Dendritic cell treated with granulocyte-macrophage colony-stimulating factor and Interleukin-4, amounts not matched to agents 40 ng/mL and 50 ng/mL, for 4 days (primary cell): Measurements from ENCODE around the gene ACTG2.

ENCODE experiments used
- H3K27ac Mint-ChIP-seq: one replicate; pipeline ENCODE4 v1.8.0; 2022; ENCODE audit warnings: mild to moderate bottlenecking, mixed read lengths
- H3K27me3 Mint-ChIP-seq: one replicate; pipeline ENCODE4 v1.8.0; 2022; ENCODE audit warnings: mild to moderate bottlenecking, mixed read lengths
- H3K36me3 Mint-ChIP-seq: one replicate; pipeline ENCODE4 v1.8.0; 2022; ENCODE audit warnings: low read depth, mixed read lengths
- H3K4me1 Mint-ChIP-seq: one replicate; pipeline ENCODE4 v1.8.0; 2022; ENCODE audit warnings: low read depth, mixed read lengths
- H3K4me3 Mint-ChIP-seq: one replicate; pipeline ENCODE4 v1.8.0; 2022; ENCODE audit warnings: mild to moderate bottlenecking, moderate library complexity, mixed read lengths
- H3K9me3 Mint-ChIP-seq: one replicate; pipeline ENCODE4 v1.8.0; 2022; ENCODE audit warnings: mixed read lengths
- intact Hi-C: fragments of 100-400 bp; cut with micrococcal nuclease; formaldehyde crosslinking; loops from one replicate; pipeline ENCODE4 v1.15.0; 2022

The ACTG2 gene

DNA sequence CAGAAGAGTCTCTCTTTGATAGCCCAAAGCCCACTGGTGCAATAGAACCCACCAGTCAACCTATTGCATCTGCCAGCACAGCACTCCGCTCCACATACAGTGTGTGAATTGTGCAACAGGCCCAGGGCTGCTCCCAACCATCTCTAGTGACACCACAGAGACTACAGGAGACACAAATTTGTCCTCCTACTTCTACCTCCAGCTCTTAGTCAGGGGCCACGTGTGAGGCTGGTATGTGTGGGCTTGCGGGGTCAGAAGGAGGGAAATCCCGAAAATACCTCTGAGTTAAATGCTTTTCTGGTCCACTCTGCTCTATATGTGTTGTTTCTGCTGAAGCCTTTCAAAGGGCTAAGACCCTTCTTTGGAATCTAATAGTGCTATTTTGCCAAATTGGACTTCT, 51.9 kb downstream of the ACTG2 start:
- no peaks in the 10 kb centered on the region for H3K9me3 Mint-ChIP-seq
- H3K27me3 Mint-ChIP-seq, result no peaks in the 10 kb centered on the region
- H3K4me3 Mint-ChIP-seq, result no peak overlapping the region
- peaks cover 63% of the 10 kb centered on the region for H3K4me1 Mint-ChIP-seq
- peak overlapping the region; percentile 86 for H3K27ac Mint-ChIP-seq
- H3K36me3 Mint-ChIP-seq, result peaks cover 78% of the 10 kb centered on the region
- intact Hi-C loops, result no loop called here

GRCh38 chr2:73946215-73946614, 53.4 kb downstream of the ACTG2 start:
- intact Hi-C loops, result no loop called here
- H3K4me3 Mint-ChIP-seq, result no peak overlapping the region
- peak overlapping the region; percentile 86 for H3K27ac Mint-ChIP-seq
- no peaks in the 10 kb centered on the region for H3K27me3 Mint-ChIP-seq
- peaks cover 82% of the 10 kb centered on the region for H3K36me3 Mint-ChIP-seq
- no peaks in the 10 kb centered on the region for H3K9me3 Mint-ChIP-seq
- peaks cover 68% of the 10 kb centered on the region for H3K4me1 Mint-ChIP-seq

- no peaks in the 10 kb centered on the region for H3K27me3 Mint-ChIP-seq
- no peaks in the 10 kb centered on the region for H3K9me3 Mint-ChIP-seq
- H3K36me3 Mint-ChIP-seq, result peaks cover 82% of the 10 kb centered on the region
- H3K4me1 Mint-ChIP-seq, result peaks cover 69% of the 10 kb centered on the region
- peak overlapping the region; percentile 86 for H3K27ac Mint-ChIP-seq
- intact Hi-C loops, result no loop called here
- no peak overlapping the region for H3K4me3 Mint-ChIP-seq
Observed at GRCh38 chr2:73946666-73947065, 53.9 kb downstream of the ACTG2 start.

DNA sequence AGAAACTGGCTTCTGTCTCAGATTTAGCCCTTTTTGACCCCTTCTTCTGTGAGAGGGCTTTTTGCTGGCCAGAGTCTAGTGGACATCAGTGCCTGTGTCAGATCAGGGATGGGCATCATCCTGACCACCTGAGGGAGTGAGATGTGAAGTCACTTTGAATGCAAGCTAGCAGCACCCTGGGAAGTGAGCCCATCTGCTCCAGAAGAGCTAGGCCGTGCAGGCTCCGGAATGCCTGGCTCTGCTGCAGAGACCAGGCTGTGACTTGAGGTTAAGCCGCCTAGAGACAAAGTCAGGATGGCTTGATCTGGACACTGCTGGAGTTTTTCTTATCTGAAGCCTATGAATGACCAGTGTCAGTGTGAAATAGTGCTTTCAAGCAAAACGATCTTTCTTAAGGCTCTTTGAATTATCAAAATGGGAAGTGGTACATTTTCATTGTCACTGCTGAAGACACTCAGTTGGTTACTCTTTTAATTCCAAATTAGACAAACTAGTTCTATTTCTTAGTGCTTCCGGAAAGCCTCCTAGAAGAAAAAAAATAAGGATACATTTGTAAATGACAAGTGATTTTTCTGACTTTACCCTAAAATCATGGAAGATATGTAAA, 54.7 kb downstream of the ACTG2 start:
- no peaks in the 10 kb centered on the region for H3K27me3 Mint-ChIP-seq
- peaks cover 86% of the 10 kb centered on the region for H3K36me3 Mint-ChIP-seq
- peak overlapping the region; percentile 86 for H3K27ac Mint-ChIP-seq
- intact Hi-C loops, result loop anchor here (2.0 kb wide), 1 partner anchor 19 kb away; no protein-coding TSS in a partner anchor
- peak overlapping the region; percentile 9 for H3K4me3 Mint-ChIP-seq
- H3K9me3 Mint-ChIP-seq, result no peaks in the 10 kb centered on the region
- H3K4me1 Mint-ChIP-seq, result peaks cover 75% of the 10 kb centered on the region

DNA sequence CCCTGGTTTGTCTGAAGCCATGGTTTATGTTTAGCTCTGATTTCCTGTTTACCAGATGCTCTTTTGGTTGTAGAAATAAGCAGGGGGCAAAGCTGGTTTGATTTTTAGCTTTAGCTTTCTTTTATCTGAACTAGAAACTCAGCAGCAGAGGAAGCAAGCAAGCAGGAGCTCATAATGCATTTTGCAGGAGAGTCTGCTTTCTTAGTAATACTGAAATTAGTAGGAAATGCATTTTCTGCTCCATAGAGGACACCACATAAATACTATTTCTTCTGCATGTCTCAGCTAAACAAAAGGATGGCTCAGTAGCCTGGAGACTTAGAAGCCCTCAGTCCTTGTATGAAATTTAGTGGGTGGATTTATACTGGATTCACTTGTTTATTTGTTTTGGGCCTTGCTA, 57.0 kb downstream of the ACTG2 start:
- H3K9me3 Mint-ChIP-seq, result no peaks in the 10 kb centered on the region
- H3K27me3 Mint-ChIP-seq, result no peaks in the 10 kb centered on the region
- peak overlapping the region; percentile 86 for H3K27ac Mint-ChIP-seq
- intact Hi-C loops, result loop anchor here (2.0 kb wide), 1 partner anchor 21 kb away; no protein-coding TSS in a partner anchor
- H3K4me3 Mint-ChIP-seq, result no peak overlapping the region
- H3K36me3 Mint-ChIP-seq, result peaks cover 78% of the 10 kb centered on the region
- H3K4me1 Mint-ChIP-seq, result peaks cover 82% of the 10 kb centered on the region

- H3K4me3 Mint-ChIP-seq, result peak overlapping the region; percentile 20
- H3K27ac Mint-ChIP-seq, result peak overlapping the region; percentile 86
- H3K9me3 Mint-ChIP-seq, result no peaks in the 10 kb centered on the region
- H3K36me3 Mint-ChIP-seq, result peaks cover 78% of the 10 kb centered on the region
- peaks cover 78% of the 10 kb centered on the region for H3K4me1 Mint-ChIP-seq
- intact Hi-C loops, result no loop called here
- H3K27me3 Mint-ChIP-seq, result no peaks in the 10 kb centered on the region
Observed at GRCh38 chr2:73952499-73953446, 60.0 kb downstream of the ACTG2 start.

DNA sequence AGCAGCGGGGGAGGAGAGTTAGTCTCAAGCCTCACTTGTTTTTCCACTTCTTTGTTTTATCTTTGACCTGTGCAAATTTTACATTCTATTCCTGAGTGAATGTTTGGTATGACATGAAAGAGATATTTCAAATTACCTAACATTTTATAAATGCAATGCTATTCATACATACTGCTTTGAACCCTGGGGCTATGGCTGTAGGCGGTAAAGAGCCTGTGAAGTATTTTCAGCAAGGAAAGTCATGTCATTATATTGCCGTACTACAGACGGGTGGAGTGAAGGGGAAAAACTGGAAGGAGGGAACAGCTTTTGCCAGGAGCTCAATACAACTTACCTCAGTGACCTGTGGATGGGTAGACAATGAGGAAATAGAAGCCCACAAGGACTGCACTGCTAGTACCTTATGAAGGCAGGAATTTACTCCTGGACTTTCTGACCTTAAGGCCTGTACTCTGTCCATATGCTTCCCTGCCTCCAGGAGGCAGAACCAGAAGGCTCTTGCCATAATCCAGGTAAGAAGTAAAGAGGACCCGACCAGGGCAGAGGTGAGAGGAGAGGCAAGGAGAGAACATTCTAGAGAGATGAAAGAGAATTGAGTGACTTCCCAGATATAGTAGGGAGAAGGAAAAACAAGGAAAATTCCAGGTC, 63.5 kb downstream of the ACTG2 start:
- Mint-ChIP-seq H3K27ac (peak overlapping the region; percentile 54), H3K4me1 (peaks cover 53% of the 10 kb centered on the region)

GRCh38 chr2:73961274-73961673, 68.5 kb downstream of the ACTG2 start:
- no peak overlapping the region for H3K4me3 Mint-ChIP-seq
- H3K36me3 Mint-ChIP-seq, result peaks cover 74% of the 10 kb centered on the region
- H3K9me3 Mint-ChIP-seq, result peaks cover 10% of the 10 kb centered on the region
- no peaks in the 10 kb centered on the region for H3K27me3 Mint-ChIP-seq
- intact Hi-C loops, result no loop called here
- peaks cover 55% of the 10 kb centered on the region for H3K4me1 Mint-ChIP-seq
- H3K27ac Mint-ChIP-seq, result peak overlapping the region; percentile 18

More for the DNA sequence above, 63.5 kb downstream of the ACTG2 start:
- peaks cover 86% of the 10 kb centered on the region for H3K36me3 Mint-ChIP-seq
- intact Hi-C loops, result no loop called here
- H3K4me3 Mint-ChIP-seq, result no peak overlapping the region
- H3K27me3 Mint-ChIP-seq, result no peaks in the 10 kb centered on the region
- no peaks in the 10 kb centered on the region for H3K9me3 Mint-ChIP-seq

- Mint-ChIP-seq H3K4me3 (no peak overlapping the region), H3K27me3 (no peaks in the 10 kb centered on the region), H3K36me3 (peaks cover 67% of the 10 kb centered on the region), H3K27ac (no peak overlapping the region), H3K9me3 (peaks cover 10% of the 10 kb centered on the region), H3K4me1 (peaks cover 48% of the 10 kb centered on the region)
- intact Hi-C loops, result no loop called here
Observed at GRCh38 chr2:73961823-73962615, 69.2 kb downstream of the ACTG2 start.

GRCh38 chr2:73962798-73963197, 70.0 kb downstream of the ACTG2 start:
- H3K27ac Mint-ChIP-seq, result no peak overlapping the region
- H3K27me3 Mint-ChIP-seq, result no peaks in the 10 kb centered on the region
- intact Hi-C loops, result no loop called here
- no peak overlapping the region for H3K4me3 Mint-ChIP-seq
- peaks cover 43% of the 10 kb centered on the region for H3K4me1 Mint-ChIP-seq
- H3K9me3 Mint-ChIP-seq, result peaks cover 10% of the 10 kb centered on the region
- H3K36me3 Mint-ChIP-seq, result peaks cover 59% of the 10 kb centered on the region

DNA sequence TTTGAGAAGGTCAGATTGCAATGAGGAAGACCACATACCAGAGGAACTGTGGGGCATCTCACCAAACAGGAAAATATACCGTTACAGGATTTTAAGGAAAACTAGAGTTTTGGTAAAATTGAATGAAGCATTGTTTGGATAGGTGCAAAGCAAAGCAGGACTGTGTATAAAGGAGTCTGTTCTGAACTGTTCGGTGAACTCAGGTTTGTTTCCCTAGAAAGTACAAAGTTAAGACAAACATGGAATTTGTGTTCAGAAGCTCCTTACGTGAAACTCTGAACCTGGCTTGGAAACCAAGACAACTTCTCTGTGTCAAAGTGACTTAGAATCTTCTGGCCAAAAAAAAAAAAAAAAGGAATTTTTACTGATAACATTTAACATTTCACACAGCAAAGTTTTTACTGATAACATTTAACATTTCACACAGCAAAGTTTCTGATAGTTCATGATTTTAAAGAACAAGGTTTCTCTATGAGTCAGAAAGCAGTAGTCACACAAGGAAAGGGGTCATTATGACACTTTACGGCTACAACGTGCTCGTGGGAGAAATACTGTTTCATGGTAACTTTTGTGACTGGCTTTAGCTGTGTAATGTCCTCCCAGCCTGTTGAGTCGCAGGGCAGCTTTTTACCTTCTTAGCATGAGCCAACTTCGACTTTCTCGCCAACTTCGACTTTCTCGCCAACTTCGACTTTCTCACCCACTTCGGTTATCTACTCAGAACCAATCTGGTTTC, 70.7 kb downstream of the ACTG2 start:
- Mint-ChIP-seq H3K27me3 (no peaks in the 10 kb centered on the region), H3K27ac (peak overlapping the region; percentile 63), H3K4me1 (peaks cover 45% of the 10 kb centered on the region), H3K36me3 (peaks cover 51% of the 10 kb centered on the region), H3K4me3 (no peak overlapping the region), H3K9me3 (peaks cover 10% of the 10 kb centered on the region)
- intact Hi-C loops, result no loop called here

- Mint-ChIP-seq H3K4me3 (no peak overlapping the region), H3K9me3 (peaks cover 10% of the 10 kb centered on the region), H3K36me3 (peaks cover 45% of the 10 kb centered on the region), H3K27me3 (no peaks in the 10 kb centered on the region), H3K27ac (peak overlapping the region; percentile 63), H3K4me1 (peaks cover 52% of the 10 kb centered on the region)
- intact Hi-C loops, result no loop called here
Observed at GRCh38 chr2:73964223-73964622, 71.4 kb downstream of the ACTG2 start.

- peaks cover 10% of the 10 kb centered on the region for H3K9me3 Mint-ChIP-seq
- H3K4me3 Mint-ChIP-seq, result no peak overlapping the region
- H3K36me3 Mint-ChIP-seq, result peaks cover 36% of the 10 kb centered on the region
- H3K27me3 Mint-ChIP-seq, result no peaks in the 10 kb centered on the region
- intact Hi-C loops, result no loop called here
- peak overlapping the region; percentile 63 for H3K27ac Mint-ChIP-seq
- peaks cover 60% of the 10 kb centered on the region for H3K4me1 Mint-ChIP-seq
Observed at GRCh38 chr2:73965053-73965452, 72.2 kb downstream of the ACTG2 start.
